Right lobe of liver (tissue), 4 donors: Measurements from ENCODE around the gene ETFDH.

Experiments
- POLR2A ChIP-seq: fragments of 450-650 bp; IDR thresholded peaks from one replicate; pipeline ENCODE4 v1.6.1; 2017; ENCODE audit warnings: antibody characterized with exemption, mild to moderate bottlenecking
- TF ChIP-seq, protein P1 (sequence below), 4 donors: fragments of 200-600 bp in 3 of 4; fragments of 450-650 bp in 1 of 4; IDR thresholded peaks; one replicate each; pipeline versions ENCODE4 v1.5.1 to v1.8.0; 2016 to 2022; ENCODE audit warnings: antibody characterized with exemption in 4 of 4, mild to moderate bottlenecking in 2 of 4
- donor health status: DM: no; HTN: no; CAD: no.
- donor health status: DM: no; HTN: no; CAD: no.
- donor health status: DM: no; HTN: yes; CAD: no.

DNA sequence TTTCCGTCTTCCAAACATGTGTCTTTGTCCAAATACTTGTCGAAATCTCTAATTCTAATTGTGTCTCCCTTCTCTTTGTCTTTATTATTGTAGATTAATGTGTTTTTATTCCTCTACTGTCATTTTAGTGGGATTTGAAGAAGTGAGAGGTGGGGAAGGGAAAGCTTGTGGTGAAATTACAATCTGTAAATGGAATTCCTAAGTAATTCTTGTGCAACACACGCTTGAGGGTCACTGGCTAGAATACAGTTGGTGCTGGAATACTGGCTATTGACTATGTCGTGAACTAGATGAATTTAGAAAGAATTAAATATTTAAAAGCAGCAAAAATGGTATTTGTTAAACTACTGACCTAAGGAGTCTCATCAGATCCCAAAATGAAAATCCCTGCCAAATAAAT, 86.0 kb downstream of the ETFDH start:
- TF ChIP-seq, protein P1, sequence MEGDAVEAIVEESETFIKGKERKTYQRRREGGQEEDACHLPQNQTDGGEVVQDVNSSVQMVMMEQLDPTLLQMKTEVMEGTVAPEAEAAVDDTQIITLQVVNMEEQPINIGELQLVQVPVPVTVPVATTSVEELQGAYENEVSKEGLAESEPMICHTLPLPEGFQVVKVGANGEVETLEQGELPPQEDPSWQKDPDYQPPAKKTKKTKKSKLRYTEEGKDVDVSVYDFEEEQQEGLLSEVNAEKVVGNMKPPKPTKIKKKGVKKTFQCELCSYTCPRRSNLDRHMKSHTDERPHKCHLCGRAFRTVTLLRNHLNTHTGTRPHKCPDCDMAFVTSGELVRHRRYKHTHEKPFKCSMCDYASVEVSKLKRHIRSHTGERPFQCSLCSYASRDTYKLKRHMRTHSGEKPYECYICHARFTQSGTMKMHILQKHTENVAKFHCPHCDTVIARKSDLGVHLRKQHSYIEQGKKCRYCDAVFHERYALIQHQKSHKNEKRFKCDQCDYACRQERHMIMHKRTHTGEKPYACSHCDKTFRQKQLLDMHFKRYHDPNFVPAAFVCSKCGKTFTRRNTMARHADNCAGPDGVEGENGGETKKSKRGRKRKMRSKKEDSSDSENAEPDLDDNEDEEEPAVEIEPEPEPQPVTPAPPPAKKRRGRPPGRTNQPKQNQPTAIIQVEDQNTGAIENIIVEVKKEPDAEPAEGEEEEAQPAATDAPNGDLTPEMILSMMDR (IDR thresholded peaks at IDR 0.05): no peak
- no peak for TF ChIP-seq POLR2A
